ENCODE data around the gene NEU2.

- peak in 1 of 7 experiments; percentile 8 for TF ChIP-seq CTCF (IDR thresholded peaks at IDR 0.05)
- peak in 2 of 3 donors; percentile 6 to 33 for TF ChIP-seq POLR2A (IDR thresholded peaks at IDR 0.05)
Measured at GRCh38 chr2:233061591-233062450, 29.3 kb downstream of the NEU2 start.
